H1 (cell line): Measurements from ENCODE around the gene CCDC89. TPM values are rescaled to one million over a fixed set of nuclear protein-coding genes. Genes with fewer than 3 reads are reported as not detected.

Experiments
- ATF3 ChIP-seq: IDR thresholded peaks from 2 replicates; pipeline ENCODE4 v1.6.1; 2011; ENCODE audit warnings: low read depth, mild to moderate bottlenecking, low read length; ENCODE audit not compliant: insufficient read depth
- BACH1 ChIP-seq: IDR thresholded peaks from 2 replicates; pipeline ENCODE4 v1.6.1; 2012; ENCODE audit warnings: low read length, improper control_type of control experiment
- CBX8 ChIP-seq: fragments of 300-800, 300-1000 bp; sonication (generic); IDR thresholded peaks from 2 replicates; pipeline ENCODE4 v1.7.1; 2016; ENCODE audit warnings: low read depth, low read length, borderline replicate concordance
- CHD1 ChIP-seq: IDR thresholded peaks from 2 replicates; pipeline ENCODE4 v1.6.1; 2012; ENCODE audit warnings: low read depth, low read length, improper control_type of control experiment
- CHD2 ChIP-seq: IDR thresholded peaks from 2 replicates; pipeline ENCODE4 v1.6.1; 2012; ENCODE audit warnings: low read length, improper control_type of control experiment
- CREB1 ChIP-seq: IDR thresholded peaks from 2 replicates; pipeline ENCODE4 v1.6.1; 2012; ENCODE audit warnings: inconsistent platforms
- CTBP2 ChIP-seq: IDR thresholded peaks from 2 replicates; pipeline ENCODE4 v1.7.0; 2011; ENCODE audit warnings: borderline replicate concordance, mild to moderate bottlenecking, moderate library complexity, mixed read lengths, low read length; ENCODE audit not compliant: insufficient read depth, insufficient read length
- CTCF ChIP-seq, 3 experiments: IDR thresholded peaks; 1 replicate in 2 of 3; 2 replicates in 1 of 3; pipeline versions ENCODE4 v1.5.1 to v1.6.1; 2011; ENCODE audit warnings: low read length in 3 of 3, mild to moderate bottlenecking in 3 of 3, inconsistent platforms in 2 of 3, low read depth in 1 of 3, moderate library complexity in 1 of 3; ENCODE audit not compliant: insufficient read depth in 1 of 3; ENCODE audit errors: control extremely low read depth in 1 of 3
- EP300 ChIP-seq, 2 experiments: IDR thresholded peaks; 1 replicate in 1 of 2; 2 replicates in 1 of 2; pipeline ENCODE4 v1.6.1; 2011 to 2012; ENCODE audit warnings: low read depth in 2 of 2, low read length in 2 of 2, mild to moderate bottlenecking in 2 of 2, borderline replicate concordance in 1 of 2, inconsistent platforms in 1 of 2, moderate library complexity in 1 of 2
- FOSL1 ChIP-seq: IDR thresholded peaks from 2 replicates; pipeline ENCODE4 v1.6.1; 2011; ENCODE audit warnings: mild to moderate bottlenecking, low read depth, low read length, moderate library complexity; ENCODE audit not compliant: insufficient read depth
- KDM5A ChIP-seq: fragments of 200-600 bp; IDR thresholded peaks from 2 replicates; pipeline ENCODE4 v1.7.1; 2012; ENCODE audit warnings: mild to moderate bottlenecking, low read length, inconsistent platforms, mixed read lengths
- POLR2A ChIP-seq, 2 experiments: IDR thresholded peaks; 1 replicate in 1 of 2; 2 replicates in 1 of 2; pipeline ENCODE4 v1.6.1; 2011; ENCODE audit warnings: low read depth in 2 of 2, low read length in 2 of 2, mild to moderate bottlenecking in 2 of 2; ENCODE audit errors: control extremely low read depth in 1 of 2
- POU5F1 ChIP-seq: IDR thresholded peaks from 2 replicates; pipeline ENCODE4 v1.6.1; 2011; ENCODE audit warnings: low read depth, mild to moderate bottlenecking, low read length, moderate library complexity
- SIN3A ChIP-seq, 2 experiments: IDR thresholded peaks in 1 of 2; conservative IDR thresholded peaks in 1 of 2; 2 replicates each; pipeline ENCODE4 v1.6.1; 2011 to 2012; ENCODE audit warnings: low read length in 2 of 2, improper control_type of control experiment in 1 of 2, low read depth in 1 of 2, mild to moderate bottlenecking in 1 of 2
- SP1 ChIP-seq: IDR thresholded peaks from 2 replicates; pipeline ENCODE4 v1.6.1; 2011; ENCODE audit warnings: low read depth, low read length
- TAF1 ChIP-seq: IDR thresholded peaks from 2 replicates; pipeline ENCODE4 v1.6.1; 2011; ENCODE audit warnings: mild to moderate bottlenecking, low read depth, low read length
- TAF7 ChIP-seq: optimal IDR thresholded peaks from 2 replicates; pipeline ENCODE3; 2011; ENCODE audit warnings: low read depth, mild to moderate bottlenecking, inconsistent platforms, low read length, moderate library complexity, borderline replicate concordance
- YY1 ChIP-seq: IDR thresholded peaks from 2 replicates; pipeline ENCODE4 v1.6.1; 2011; ENCODE audit warnings: low read depth, mild to moderate bottlenecking, low read length
- polyA plus RNA-seq, 7 experiments: library from polyadenylated mRNA; depleted of rRNA in 3 of 7; stranded (reverse) in 5 of 7; unstranded in 2 of 7; fragments of >200 nt in 5 of 7; fragments of 200-250 nt in 2 of 7; gene quantifications; 1 replicate in 5 of 7; 2 replicates in 1 of 7; 4 replicates in 1 of 7; pipeline versions ENCODE4 v1.2.1 to v1.2.3, GENCODE V29; 2011 to 2013; ENCODE audit warnings: missing spikeins in 2 of 7, mixed read lengths in 2 of 7
- total RNA-seq: library from RNA; stranded (reverse); fragmentation: NEBNext Ultra II Directional; extraction: Animal tissue kit (Norgen Biotek cat#: 25700); gene quantifications from 2 replicates; pipeline ENCODE4 v1.2.1, GENCODE V29; 2021
- TF ChIP-seq, protein P1 (sequence below): IDR thresholded peaks from 2 replicates; pipeline ENCODE4 v1.6.1; 2012; ENCODE audit warnings: low read length, inconsistent platforms

The CCDC89 gene
- total and polyA plus RNA-seq, 2 of the 8 experiments (the other 6 are each of a cell fraction or from before 2014, with no cell fraction given) = not detected

GRCh38 chr11:85647604-85648299 lies 38.2 kb downstream of the CCDC89 start, which contains the start of gene TMEM126A (continued):
- TF ChIP-seq CBX8 (no peak), TAF7 (peak; percentile 78), EP300 (IDR thresholded peaks at IDR 0.05; ENCODE audit: borderline replicate concordance in 1 of 2, low read depth in 2 of 2, low read length in 2 of 2) (peak in 1 of 2 experiments; percentile 31; a peak in 1 of 3 replicates), SIN3A (conservative IDR thresholded peaks at IDR 0.05 in 1 of 2, IDR thresholded peaks at IDR 0.05 in 1 of 2; ENCODE audit: low read depth in 1 of 2, low read length in 2 of 2) (peak in 1 of 2 experiments; percentile 53; a peak in 1 of 4 replicates), ATF3 (no peak), CHD1 (no peak), YY1 (peak; percentile 98), KDM5A (peak; percentile 92), CTBP2 (no peak), FOSL1 (no peak), SP1 (peak; percentile 35; the same call in 1 of the 2 replicates), BACH1 (peak; percentile 69; the same call in 1 of the 2 replicates), POU5F1 (no peak), POLR2A (IDR thresholded peaks at IDR 0.05; ENCODE audit: control extremely low read depth in 1 of 2, low read depth in 2 of 2, low read length in 2 of 2) (peak; percentile 65 to 94), CREB1 (peak; percentile 84), TAF1 (peak; percentile 94), CHD2 (no peak), CTCF (IDR thresholded peaks at IDR 0.05; ENCODE audit: control extremely low read depth in 1 of 3, insufficient read depth in 1 of 3, low read depth in 1 of 3, low read length in 3 of 3) (no peak)
- TF ChIP-seq, protein P1, sequence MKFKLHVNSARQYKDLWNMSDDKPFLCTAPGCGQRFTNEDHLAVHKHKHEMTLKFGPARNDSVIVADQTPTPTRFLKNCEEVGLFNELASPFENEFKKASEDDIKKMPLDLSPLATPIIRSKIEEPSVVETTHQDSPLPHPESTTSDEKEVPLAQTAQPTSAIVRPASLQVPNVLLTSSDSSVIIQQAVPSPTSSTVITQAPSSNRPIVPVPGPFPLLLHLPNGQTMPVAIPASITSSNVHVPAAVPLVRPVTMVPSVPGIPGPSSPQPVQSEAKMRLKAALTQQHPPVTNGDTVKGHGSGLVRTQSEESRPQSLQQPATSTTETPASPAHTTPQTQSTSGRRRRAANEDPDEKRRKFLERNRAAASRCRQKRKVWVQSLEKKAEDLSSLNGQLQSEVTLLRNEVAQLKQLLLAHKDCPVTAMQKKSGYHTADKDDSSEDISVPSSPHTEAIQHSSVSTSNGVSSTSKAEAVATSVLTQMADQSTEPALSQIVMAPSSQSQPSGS = peak; percentile 19; the same call in 1 of the 2 replicates
